Lower leg skin (tissue), 4 donors: ENCODE data around the gene AP1S1. TPM values are rescaled to one million over a fixed set of nuclear protein-coding genes. Genes with fewer than 3 reads are reported as not detected.

ENCODE experiments used
- DNase-seq, 2 donors: peaks; one replicate each; pipeline ENCODE4 v3.0.0-alpha.2; 2019; ENCODE audit warnings: low spot score in 2 of 2
- H3K4me3 ChIP-seq: fragments of 200-600 bp; sonication (generic); 2 replicates; pipeline ENCODE4 v1.5.1; 2017; ENCODE audit warnings: mild to moderate bottlenecking, low read depth; ENCODE audit not compliant: poor library complexity, severe bottlenecking
- POLR2A ChIP-seq, 2 donors: fragments of 450-650 bp; IDR thresholded peaks; one replicate each; pipeline ENCODE4 v1.6.1; 2016 to 2017; ENCODE audit warnings: antibody characterized with exemption in 2 of 2, mild to moderate bottlenecking in 1 of 2, moderate library complexity in 1 of 2
- WGBS, 2 donors: methylation state at CpG; one replicate each; pipeline ENCODE4 v1.1.5; 2018; 5-methylcytosine and 5-hydroxymethylcytosine counted together
- intact Hi-C: fragments of 100-400 bp; cut with DNase I; formaldehyde crosslinking; loops from one replicate; pipeline ENCODE4 v1.15.0; 2023; ENCODE audit warnings: low total_unique reads
- total RNA-seq, 4 donors: library from RNA; depleted of rRNA; stranded (reverse); fragments of >200 nt; gene quantifications; one replicate each; pipeline ENCODE4 v1.1.0, GENCODE V29; 2016
- TF ChIP-seq, protein P1 (sequence below), 3 donors: fragments of 450-650 bp; IDR thresholded peaks; one replicate each; pipeline ENCODE4 v1.5.1; 2016; ENCODE audit warnings: antibody characterized with exemption in 3 of 3, mild to moderate bottlenecking in 3 of 3, moderate library complexity in 2 of 3

The AP1S1 gene
- total RNA-seq, 4 donors from 2014 or later, result 52.9 to 81.2 (median 61.2) TPM

DNA sequence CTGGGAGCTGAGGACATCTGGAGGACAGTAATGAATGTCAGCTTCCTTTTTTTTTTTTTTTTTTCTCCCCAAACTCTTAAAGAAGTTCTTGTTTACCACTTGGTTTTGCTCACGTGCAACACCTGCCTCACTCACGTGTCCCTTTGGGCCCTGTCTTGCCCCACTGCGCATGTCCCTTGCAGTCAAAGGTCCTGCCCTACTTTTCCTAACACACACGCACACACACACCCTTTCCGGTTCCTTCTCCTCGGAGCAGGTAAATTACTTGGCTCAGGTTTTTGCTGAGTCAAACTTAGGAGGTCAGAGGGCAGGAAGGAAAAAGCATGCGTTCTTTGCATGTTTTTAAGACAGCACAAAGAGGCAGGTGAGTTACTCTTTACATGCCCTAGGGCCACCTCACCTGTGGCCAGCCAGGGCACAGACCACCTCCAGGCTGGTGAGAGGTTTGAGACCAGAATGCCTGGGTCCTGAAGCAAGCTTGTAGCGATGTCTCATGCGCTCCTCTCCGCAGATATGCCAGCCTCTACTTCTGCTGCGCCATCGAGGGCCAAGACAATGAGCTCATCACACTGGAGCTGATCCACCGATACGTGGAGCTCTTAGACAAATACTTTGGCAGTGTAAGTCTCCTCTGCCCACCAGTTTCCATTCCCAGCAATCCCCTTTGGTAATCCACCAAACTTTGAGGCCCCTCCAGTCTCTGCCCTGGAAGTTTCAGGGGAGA lies 2.8 kb downstream of the AP1S1 start:
- no peak for TF ChIP-seq POLR2A (IDR thresholded peaks at IDR 0.05)
- TF ChIP-seq, protein P1, sequence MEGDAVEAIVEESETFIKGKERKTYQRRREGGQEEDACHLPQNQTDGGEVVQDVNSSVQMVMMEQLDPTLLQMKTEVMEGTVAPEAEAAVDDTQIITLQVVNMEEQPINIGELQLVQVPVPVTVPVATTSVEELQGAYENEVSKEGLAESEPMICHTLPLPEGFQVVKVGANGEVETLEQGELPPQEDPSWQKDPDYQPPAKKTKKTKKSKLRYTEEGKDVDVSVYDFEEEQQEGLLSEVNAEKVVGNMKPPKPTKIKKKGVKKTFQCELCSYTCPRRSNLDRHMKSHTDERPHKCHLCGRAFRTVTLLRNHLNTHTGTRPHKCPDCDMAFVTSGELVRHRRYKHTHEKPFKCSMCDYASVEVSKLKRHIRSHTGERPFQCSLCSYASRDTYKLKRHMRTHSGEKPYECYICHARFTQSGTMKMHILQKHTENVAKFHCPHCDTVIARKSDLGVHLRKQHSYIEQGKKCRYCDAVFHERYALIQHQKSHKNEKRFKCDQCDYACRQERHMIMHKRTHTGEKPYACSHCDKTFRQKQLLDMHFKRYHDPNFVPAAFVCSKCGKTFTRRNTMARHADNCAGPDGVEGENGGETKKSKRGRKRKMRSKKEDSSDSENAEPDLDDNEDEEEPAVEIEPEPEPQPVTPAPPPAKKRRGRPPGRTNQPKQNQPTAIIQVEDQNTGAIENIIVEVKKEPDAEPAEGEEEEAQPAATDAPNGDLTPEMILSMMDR (IDR thresholded peaks at IDR 0.05), result no peak
- no peak for DNase-seq
- WGBS, 2 donors, result 67 to 75% methylated on average over 14 of the region's 14 CpGs
- no peak overlapping the region for H3K4me3 ChIP-seq
- intact Hi-C loops, result no loop called here

DNA sequence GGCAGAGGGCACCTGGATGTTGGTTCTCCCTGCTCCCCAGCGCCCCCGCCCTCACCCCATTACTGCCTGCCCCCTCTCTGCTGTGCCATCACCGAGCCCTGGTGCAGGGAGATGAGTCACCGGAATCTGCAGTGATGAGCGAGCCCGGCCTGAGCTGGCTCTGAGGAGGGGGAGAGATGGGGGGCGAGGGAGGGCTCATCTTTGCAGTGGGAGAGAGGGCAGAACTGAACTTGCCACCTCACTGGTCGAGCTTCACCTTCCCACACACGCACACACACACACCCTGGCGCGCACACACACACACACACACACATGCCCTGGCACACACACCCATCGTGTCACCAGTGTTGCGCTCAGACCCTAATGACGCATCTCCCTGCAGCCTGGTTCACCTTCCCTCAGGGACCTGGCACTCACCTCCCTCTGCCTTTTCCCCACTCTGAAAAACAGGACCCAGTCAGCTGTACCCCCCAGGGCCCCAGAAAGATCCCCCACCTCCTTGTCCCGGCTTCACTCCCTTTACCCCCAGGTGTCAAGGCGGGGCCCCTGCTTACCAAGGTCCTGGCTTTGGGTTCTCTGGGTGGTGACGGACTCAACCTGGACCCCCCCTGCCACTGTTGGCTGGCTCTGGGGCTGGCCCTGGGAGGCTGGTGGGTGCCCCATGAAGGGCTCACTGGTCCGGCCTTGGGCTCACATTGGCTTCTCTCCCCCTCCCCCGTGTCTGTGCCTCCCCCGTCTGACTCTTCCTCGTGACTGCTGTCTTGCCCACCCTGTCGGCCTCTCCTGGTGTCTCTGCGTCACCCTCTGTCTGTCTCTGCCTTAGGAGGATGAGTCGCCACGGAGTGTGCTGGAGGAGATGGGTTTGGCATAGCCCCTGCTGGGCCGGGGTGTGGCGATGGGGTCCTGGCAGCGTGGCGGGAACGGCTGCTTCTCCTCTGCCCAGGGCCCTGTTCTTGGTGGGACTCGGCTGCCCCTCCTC lies 5.7 kb downstream of the AP1S1 start:
- no peak for DNase-seq
- intact Hi-C loops, result no loop called here
- 76 to 85% methylated on average over 24 to 31 of the region's 31 CpGs for WGBS, 2 donors
- no peak overlapping the region for H3K4me3 ChIP-seq
- no peak for TF ChIP-seq POLR2A (IDR thresholded peaks at IDR 0.05)
- TF ChIP-seq, protein P1 (IDR thresholded peaks at IDR 0.05), result no peak

DNA sequence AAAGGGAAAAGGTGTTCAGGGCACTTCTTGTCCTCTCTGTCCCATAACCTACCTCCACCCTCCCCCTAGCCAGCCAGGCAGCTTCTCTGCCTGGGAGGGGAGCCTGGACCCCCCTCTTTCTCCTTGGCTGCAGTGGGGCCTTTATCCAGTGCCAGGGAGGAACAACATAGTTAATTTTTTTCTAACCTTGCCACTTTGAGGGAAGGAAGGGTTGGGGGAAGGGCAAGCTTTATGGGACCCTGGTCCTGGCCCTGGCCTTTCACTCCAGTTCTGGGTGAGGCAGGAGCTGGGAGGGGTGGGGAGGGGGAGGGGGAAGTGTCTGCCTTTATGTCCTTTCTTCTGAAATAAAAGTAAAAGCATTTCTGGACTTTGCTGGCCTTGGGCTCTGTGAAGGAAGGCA lies 6.6 kb downstream of the AP1S1 start:
- TF ChIP-seq, protein P1 (IDR thresholded peaks at IDR 0.05), result no peak
- no peak for TF ChIP-seq POLR2A (IDR thresholded peaks at IDR 0.05)
- no peak overlapping the region for H3K4me3 ChIP-seq
- intact Hi-C loops, result no loop called here
- DNase-seq, result no peak

DNA sequence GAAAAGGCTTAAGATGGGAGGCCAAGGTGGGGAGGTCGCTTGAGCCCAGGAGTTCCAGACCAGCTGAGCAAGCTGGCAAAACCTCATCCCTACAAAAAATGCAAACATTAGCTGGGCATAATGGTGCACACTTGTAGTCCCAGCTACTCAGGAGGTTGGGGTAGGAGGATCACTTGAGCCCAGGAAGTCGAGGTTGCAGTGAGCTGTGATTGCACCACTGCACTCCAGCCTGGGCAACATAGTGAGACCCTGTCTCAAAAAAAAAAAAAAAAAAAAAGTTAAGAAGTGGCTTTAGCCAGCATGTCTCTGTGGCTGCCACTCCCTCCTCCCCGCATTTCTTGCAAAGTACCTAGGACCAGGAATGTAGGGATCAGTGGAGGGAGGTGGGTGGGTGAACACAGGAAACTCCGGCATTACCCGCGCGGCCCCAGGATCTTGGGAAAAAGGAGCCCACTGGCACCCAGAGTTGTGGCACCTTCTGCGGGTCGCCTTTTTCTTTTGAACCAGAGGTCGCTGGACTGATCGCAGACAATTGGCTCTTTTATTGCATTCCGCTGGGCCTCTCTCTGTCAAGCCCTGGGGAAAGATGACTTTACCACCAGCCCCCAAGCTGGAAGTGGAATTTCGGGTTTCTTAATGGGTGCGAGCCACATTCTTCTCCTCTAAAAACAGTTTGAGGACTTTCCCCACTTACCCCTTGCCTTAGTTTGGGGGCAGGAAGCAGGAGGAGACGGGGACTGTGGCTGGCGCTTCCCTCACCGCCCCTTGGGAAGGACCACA lies 7.6 kb downstream of the AP1S1 start:
- H3K4me3 ChIP-seq, result no peak overlapping the region
- TF ChIP-seq, protein P1 (IDR thresholded peaks at IDR 0.05), result no peak
- no peak for TF ChIP-seq POLR2A (IDR thresholded peaks at IDR 0.05)
- DNase-seq, result no peak
- 79 to 82% methylated on average over 17 of the region's 17 CpGs for WGBS, 2 donors
- intact Hi-C loops, result no loop called here

DNA sequence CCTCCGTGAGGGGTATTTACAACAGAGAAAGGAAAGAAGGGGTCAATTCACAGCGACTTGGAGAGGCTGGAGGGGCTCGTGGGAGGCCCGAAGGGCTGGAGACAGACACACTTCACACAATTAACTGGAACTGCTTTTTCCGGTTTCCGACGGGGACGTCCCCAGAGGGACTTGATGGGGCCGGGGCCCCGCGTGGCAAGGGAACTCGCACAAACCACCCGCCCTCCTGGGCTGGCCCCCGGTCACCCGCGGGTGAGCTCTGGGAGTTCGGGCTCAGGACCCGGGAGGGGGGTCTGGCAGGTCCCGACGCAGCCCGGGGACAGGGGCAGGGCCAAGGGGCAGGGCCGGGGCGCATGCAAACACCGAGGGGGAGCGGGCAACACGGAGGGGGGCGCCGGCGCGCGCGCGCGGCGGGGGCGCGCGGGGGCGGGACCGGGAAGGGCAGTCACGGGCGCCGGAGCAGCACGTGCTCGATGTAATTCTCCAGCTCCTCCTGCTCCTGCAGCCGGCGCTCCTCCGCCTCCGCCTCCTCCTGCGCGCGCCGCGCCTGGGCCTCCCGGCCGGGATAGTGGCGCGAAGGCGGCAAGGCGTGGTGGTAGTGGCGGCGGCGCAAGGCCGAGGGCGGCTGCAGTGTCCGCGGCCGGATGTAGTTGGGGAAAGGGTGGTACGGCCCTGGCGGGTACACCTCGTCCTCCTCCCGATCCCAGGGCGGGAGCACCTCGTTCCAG lies 8.4 kb downstream of the AP1S1 start:
- DNase-seq, result no peak
- no peak for TF ChIP-seq POLR2A (IDR thresholded peaks at IDR 0.05)
- TF ChIP-seq, protein P1 (IDR thresholded peaks at IDR 0.05), result no peak
- WGBS, 2 donors, result 4 to 9% methylated on average over 14 to 30 of the region's 74 CpGs
- no peak overlapping the region for H3K4me3 ChIP-seq
- intact Hi-C loops, result no loop called here
